HK-2 (cell line): ENCODE measurements around the gene EFS.

ENCODE experiments used
- DNase-seq: peaks from one replicate; pipeline ENCODE4 v3.0.0-alpha.2; 2018; ENCODE audit not compliant: unreplicated experiment

The EFS gene

DNA sequence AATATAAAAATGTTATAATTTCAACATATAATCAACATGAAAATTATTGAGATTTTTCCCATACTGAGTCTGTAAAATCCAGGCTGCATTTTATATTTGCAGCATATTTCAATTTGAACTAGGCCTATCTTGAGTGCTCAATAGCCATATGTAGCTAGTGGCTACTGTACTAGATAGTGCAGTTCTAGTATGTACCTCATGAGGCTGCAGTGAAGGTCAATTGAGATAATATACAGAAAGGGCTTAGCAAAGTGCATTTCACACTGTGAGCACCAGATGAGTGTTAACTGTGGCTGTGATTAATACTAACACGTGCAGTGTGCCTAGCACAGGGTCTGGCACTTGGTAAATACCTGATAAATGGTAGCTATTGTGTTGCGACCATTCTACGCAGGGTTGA, 6.9 kb downstream of the EFS start:
- no peak for DNase-seq

DNA sequence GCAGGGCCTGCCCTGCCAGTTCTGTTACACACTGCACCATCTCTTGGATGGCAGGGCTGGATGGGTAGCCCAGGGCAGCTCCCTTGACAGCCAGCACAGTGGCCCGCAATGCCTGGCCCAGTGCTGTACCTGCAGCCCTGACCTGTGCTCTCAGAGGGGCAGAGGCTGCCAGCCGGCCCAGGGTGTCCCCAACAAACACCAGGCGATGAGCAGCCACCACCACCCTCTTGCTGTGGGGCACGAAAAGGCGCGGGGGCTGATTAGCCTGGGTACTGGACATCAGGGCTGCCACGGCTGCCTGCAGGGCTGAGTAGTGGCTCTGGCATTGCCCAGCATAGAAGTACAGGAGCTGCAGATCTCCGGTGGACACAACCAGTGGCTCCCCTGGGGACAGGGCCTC, 7.7 kb downstream of the EFS start:
- no peak for DNase-seq

- no peak for DNase-seq
These were observed 8.3 kb downstream of the EFS start for GRCh38 chr14:23356662-23357061.

DNA sequence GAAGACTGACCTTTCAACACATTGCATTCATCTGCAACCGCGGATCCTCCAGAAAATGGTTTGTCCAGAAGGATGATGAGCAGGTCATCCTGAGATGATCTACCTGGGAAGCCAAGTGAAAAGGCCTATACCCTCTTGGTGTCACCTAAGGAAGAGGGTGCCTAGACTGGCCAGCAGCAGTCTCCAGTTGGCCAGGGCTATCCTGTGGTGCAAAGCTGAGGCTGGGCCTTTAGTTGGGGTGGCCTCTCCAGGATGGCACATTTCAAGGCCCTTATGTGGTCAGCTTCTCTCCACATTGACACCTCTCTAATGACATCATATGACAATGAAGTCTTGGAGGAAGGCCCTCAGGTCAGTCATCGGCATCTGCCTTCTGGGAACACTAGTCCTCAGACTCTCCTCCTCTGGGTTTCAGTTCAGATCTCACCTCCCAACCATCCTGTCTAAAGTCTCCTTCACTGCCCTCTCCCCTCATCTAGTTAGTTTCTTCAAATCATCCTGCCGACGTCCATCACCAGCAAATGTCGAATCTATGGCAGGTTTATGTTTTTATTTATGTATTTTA, 9.0 kb downstream of the EFS start:
- DNase-seq = no peak

- no peak for DNase-seq
These were observed 10.0 kb downstream of the EFS start for GRCh38 chr14:23354990-23355389.

DNA sequence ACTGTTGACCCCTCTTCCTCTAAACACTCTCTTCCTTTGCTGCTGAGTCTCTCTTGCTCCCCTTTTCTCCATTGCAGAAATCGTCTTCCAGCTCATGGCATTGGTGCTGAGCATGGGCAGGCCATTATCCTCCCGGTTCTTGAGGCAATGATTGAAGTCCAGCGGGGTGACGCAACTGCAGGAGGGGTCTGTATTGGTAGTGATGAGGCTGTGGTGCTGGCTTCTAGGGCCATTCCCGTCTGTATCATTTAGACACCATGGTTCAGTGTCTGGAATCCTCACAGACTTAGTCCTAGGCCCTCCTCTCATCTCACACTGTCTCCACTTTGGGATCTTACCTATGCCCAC, 11.6 kb downstream of the EFS start:
- DNase-seq = no peak

GRCh38 chr14:23352506-23353432, 12.2 kb downstream of the EFS start, which contains the start of gene SLC22A17:
Gene SLC22A17, minus strand, starts transcription at chr14:23352887.
- DNase-seq = peak; percentile 52

- no peak for DNase-seq
These were observed 13.1 kb downstream of the EFS start for GRCh38 chr14:23351681-23352505.

- DNase-seq = no peak
These were observed 15.7 kb downstream of the EFS start for GRCh38 chr14:23349156-23349845.

DNA sequence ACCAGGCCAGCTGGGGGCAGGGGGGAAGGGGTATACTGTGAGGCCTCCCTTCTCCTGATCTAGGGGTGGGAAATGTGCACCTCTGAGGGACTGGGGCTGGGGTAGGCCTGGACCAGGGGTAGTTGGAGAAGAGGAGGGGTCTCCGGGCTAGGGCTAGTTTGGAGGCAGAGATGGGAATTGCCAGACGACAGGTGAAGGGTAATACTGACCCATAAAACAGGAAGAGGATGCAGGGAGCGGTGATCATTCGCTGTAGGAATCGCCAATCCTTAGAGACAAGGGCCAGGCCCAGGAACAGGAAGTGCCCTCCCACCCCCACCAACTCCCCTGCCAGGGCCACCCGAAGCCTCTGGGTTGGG, 16.7 kb downstream of the EFS start:
- DNase-seq = no peak

DNA sequence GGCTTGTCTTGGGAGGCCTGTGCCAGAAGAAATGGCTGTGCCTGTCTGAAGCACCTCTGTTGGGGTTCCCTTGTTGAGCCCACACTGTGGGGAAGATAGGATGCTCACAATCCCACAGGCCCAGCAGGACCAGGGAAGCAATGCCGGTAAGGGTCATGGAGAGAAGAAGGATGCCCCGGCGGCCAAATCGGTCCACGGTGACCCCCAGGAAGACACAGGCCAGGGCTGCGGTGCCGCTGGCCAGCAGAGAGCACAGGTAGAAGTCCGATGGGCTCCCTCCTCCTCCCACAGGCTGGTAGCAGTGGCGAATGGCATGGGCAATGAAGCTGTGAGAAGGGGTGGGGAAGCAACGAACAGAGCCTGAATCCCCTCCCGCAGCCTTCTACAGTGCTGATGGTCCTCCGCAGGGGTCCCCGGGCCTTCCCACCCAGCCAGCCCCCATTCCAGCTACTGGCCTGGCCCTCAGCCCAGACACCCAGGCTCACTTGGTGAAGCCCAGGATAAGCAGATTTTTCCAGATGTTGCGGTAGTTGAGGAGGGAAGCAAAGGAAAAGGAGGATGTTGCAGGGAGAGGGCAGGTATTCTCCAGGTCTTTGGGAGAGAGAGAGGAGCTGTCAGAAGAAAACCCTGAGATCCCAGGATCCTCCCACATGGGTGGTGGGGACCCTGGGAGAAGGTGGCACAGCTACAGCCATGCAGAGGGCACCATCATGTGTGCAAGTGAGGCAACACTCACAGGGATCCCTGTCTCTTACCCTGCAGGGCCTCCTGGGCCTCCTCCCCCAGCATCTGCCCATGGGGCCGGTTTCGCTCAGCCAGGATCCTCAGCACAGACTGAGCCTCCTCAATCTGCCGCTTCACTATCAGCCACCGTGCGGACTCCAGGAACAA, 17.3 kb downstream of the EFS start:
- DNase-seq = no peak

DNA sequence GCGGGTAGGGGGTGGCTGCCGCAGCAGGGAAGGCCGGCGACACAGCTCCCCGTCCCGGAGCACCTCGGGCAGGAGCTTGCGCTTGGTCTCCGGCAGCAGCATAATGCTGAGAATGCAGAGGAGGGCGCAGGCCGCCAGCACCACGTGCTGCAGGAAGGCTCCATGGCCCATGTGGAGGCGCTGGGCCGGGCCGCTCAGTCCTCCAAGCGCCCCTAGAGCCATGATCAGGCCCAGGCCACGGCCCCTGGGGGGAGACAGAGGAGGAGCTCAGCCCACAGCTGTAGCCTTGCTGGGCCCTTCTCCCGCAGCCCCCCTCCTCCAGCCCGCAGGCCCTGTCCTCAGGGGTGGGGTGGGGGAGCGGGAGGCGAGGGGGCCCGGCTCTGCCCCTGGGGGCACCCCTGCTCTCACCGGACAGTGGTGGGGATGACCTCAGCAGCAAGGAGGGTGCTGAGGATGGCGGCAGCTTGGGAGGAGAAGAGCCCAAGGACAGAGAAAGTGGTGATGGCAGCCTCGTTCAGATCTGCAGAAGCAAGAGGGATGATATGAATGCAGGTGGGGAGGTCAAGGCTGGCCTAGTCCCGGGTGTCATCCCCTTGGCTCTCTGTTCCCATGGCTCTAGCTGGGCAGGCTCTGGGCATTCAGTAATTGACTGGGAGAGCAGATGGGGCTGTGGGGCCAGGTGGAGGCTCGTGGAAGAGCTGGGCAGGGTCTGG, 18.1 kb downstream of the EFS start:
- no peak for DNase-seq

DNA sequence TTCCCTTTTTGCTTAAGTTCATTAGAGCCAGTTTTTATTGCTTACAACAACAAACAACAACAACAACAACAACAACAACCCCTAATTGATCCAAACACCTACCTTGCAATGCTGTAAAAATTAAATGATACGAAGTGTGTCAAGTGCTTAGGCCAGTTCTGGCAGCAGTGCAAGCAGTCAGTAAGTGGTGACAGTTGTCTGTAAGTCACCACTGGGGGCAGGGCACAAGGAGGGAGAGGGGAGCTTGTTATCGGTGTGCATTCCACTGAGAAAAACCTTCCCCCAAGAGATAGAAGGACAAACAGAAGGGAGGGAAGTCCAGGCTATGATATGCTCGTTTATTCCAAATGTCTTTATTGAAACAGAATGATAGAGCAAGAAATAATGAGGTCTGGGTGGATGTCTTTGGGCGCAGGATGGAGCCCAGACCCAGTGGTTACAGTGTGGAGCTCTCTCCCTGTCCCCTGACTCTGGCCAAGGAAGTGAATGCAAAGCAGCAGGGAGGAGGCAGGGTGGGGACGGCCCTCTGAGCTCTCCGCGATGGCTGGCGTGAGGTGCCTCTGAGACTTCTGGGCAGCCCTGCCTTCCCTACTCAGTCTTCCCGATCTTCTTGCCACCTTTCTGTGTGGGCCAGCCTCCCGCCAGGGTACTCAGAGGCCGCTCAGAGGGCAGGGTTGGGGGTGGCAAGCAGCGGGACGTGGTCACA, 18.8 kb downstream of the EFS start:
- DNase-seq = no peak

- no peak for DNase-seq
These were observed 20.5 kb downstream of the EFS start for GRCh38 chr14:23344481-23344880.

GRCh38 chr14:23339506-23340268, 25.3 kb downstream of the EFS start:
- DNase-seq = no peak

GRCh38 chr14:23335623-23336022, 29.3 kb downstream of the EFS start:
- DNase-seq = no peak

GRCh38 chr14:23327947-23328744, 36.8 kb downstream of the EFS start:
- DNase-seq = peak; percentile 48
